Measurements from ENCODE around the gene AIMP2. TPM values are rescaled to one million over a fixed set of nuclear protein-coding genes. Genes with fewer than 3 reads are reported as not detected.
"Not testable (repeated sequence)": the region's sequence is repeated elsewhere in the genome, so short reads cannot be mapped to it uniquely, and the experiment has no call there.

Gene AIMP2
- total RNA-seq, 2 donors from 2014 or later: 48.6 to 60.1 TPM

- H3K27ac ChIP-seq (ENCODE audit: low read depth, low read length); DNase-seq; H3K4me1 ChIP-seq (ENCODE audit: control insufficient read depth, insufficient read depth, low read length); H3K27me3 Mint-ChIP-seq (ENCODE audit: insufficient read depth); H3K9me3 ChIP-seq (ENCODE audit: control insufficient read depth, low read length); H3K9me3 Mint-ChIP-seq; H3K27me3 ChIP-seq (ENCODE audit: control insufficient read depth, insufficient read depth, low read length, poor library complexity, severe bottlenecking): not testable (repeated sequence)
- Mint-ChIP-seq H3K4me3 (peak overlapping the region; percentile 85), H3K36me3 (ENCODE audit: low read depth) (peaks cover 19% of the 10 kb centered on the region), H3K27ac (peak overlapping the region; percentile 97), H3K4me1 (peaks cover 18% of the 10 kb centered on the region)
- H3K9ac ChIP-seq (ENCODE audit: extremely low read depth, low read length, poor library complexity, severe bottlenecking): peak overlapping the region; percentile 86
- 90 to 94% methylated on average over 6 to 8 of the region's 8 CpGs for WGBS, 2 experiments (ENCODE audit: insufficient coverage in 1 of 2, insufficient read length in 1 of 2)
- peaks cover 25% of the 10 kb centered on the region for H3K36me3 ChIP-seq (ENCODE audit: control insufficient read depth, insufficient read depth, low read length)
- peak overlapping the region; percentile 77 for H3K4me3 ChIP-seq (ENCODE audit: low read length)
Observed at GRCh38 chr7:6010370-6010769, 1.3 kb downstream of the AIMP2 start.

GRCh38 chr7:6011541-6011940 is 2.5 kb downstream of the AIMP2 start:
- H3K4me3 Mint-ChIP-seq: no peak overlapping the region
- H3K27me3 Mint-ChIP-seq (ENCODE audit: insufficient read depth): no peaks in the 10 kb centered on the region
- peaks cover 18% of the 10 kb centered on the region for H3K4me1 Mint-ChIP-seq
- no peaks in the 10 kb centered on the region for H3K9me3 Mint-ChIP-seq
- Histone ChIP-seq H3K36me3 (ENCODE audit: control insufficient read depth, insufficient read depth, low read length) (peaks cover 33% of the 10 kb centered on the region), H3K9ac (ENCODE audit: extremely low read depth, low read length, poor library complexity, severe bottlenecking) (no peak overlapping the region), H3K4me3 (ENCODE audit: low read length) (no peak overlapping the region), H3K27ac (ENCODE audit: low read depth, low read length) (no peak overlapping the region), H3K4me1 (ENCODE audit: control insufficient read depth, insufficient read depth, low read length) (no peaks in the 10 kb centered on the region), H3K27me3 (ENCODE audit: control insufficient read depth, insufficient read depth, low read length, poor library complexity, severe bottlenecking) (no peaks in the 10 kb centered on the region), H3K9me3 (ENCODE audit: control insufficient read depth, low read length) (no peaks in the 10 kb centered on the region)
- WGBS, 2 experiments (ENCODE audit: insufficient coverage in 1 of 2, insufficient read length in 1 of 2): 93 to 96% methylated on average over 1 to 2 of the region's 2 CpGs
- peaks cover 29% of the 10 kb centered on the region for H3K36me3 Mint-ChIP-seq (ENCODE audit: low read depth)
- H3K27ac Mint-ChIP-seq: peak overlapping the region; percentile 74
- no peak for DNase-seq
- no peak for TF ChIP-seq CTCF (conservative IDR thresholded peaks at IDR 0.05)

GRCh38 chr7:6012355-6013104 is 3.5 kb downstream of the AIMP2 start:
- WGBS, 2 experiments (ENCODE audit: insufficient coverage in 1 of 2, insufficient read length in 1 of 2): 90 to 93% methylated on average over 13 to 14 of the region's 14 CpGs
- H3K27ac ChIP-seq (ENCODE audit: low read depth, low read length): no peak overlapping the region
- no peak for TF ChIP-seq CTCF (conservative IDR thresholded peaks at IDR 0.05)
- H3K9ac ChIP-seq (ENCODE audit: extremely low read depth, low read length, poor library complexity, severe bottlenecking): no peak overlapping the region
- no peak for DNase-seq
- H3K4me1 ChIP-seq (ENCODE audit: control insufficient read depth, insufficient read depth, low read length): no peaks in the 10 kb centered on the region
- Mint-ChIP-seq H3K27me3 (ENCODE audit: insufficient read depth) (no peaks in the 10 kb centered on the region), H3K27ac (peak overlapping the region; percentile 17), H3K9me3 (no peaks in the 10 kb centered on the region), H3K4me1 (peaks cover 18% of the 10 kb centered on the region), H3K36me3 (ENCODE audit: low read depth) (peaks cover 37% of the 10 kb centered on the region), H3K4me3 (no peak overlapping the region)
- no peak overlapping the region for H3K4me3 ChIP-seq (ENCODE audit: low read length)
- H3K27me3 ChIP-seq (ENCODE audit: control insufficient read depth, insufficient read depth, low read length, poor library complexity, severe bottlenecking): no peaks in the 10 kb centered on the region
- peaks cover 43% of the 10 kb centered on the region for H3K36me3 ChIP-seq (ENCODE audit: control insufficient read depth, insufficient read depth, low read length)
- H3K9me3 ChIP-seq (ENCODE audit: control insufficient read depth, low read length): no peaks in the 10 kb centered on the region

Measured in endodermal cell (in vitro differentiated cells).